SK-N-MC (cell line): ENCODE data around the gene CADPS.

Experiments used
- DNase-seq: peaks from one replicate; pipeline ENCODE4 v3.0.0-alpha.2; 2011; ENCODE audit warnings: low read depth, low spot score
- H3K27ac ChIP-seq: fragments of 200-600 bp; sonication (generic); 2 replicates; pipeline ENCODE4 v1.5.1; 2016; ENCODE audit warnings: mixed run types
- H3K36me3 ChIP-seq: fragments of 200-600 bp; sonication (generic); 2 replicates; pipeline ENCODE4 v1.6.1; 2017; ENCODE audit warnings: antibody characterized with exemption, low read length, mixed read lengths; ENCODE audit not compliant: insufficient read depth
- H3K4me3 ChIP-seq: fragments of 200-600 bp; sonication (generic); 2 replicates; pipeline ENCODE4 v1.5.1; 2016
- H3K9ac ChIP-seq: fragments of 200-600 bp; sonication (generic); 2 replicates; pipeline ENCODE4 v1.8.0; 2017; ENCODE audit warnings: mixed run types, mixed read lengths; ENCODE audit not compliant: insufficient read length
- H3K9me3 ChIP-seq: fragments of 200-600 bp; sonication (generic); 2 replicates; pipeline ENCODE4 v1.6.1; 2017; ENCODE audit warnings: low read depth, mild to moderate bottlenecking, antibody characterized with exemption, low read length, moderate library complexity, mixed read lengths
- EZH2 ChIP-seq: fragments of 200-600 bp; sonication (generic); IDR thresholded peaks from one replicate; pipeline ENCODE4 v1.6.1; 2017; ENCODE audit warnings: antibody characterized with exemption
- FOXP2 ChIP-seq: optimal IDR thresholded peaks from 2 replicates; pipeline ENCODE3; 2011; ENCODE audit warnings: mild to moderate bottlenecking, moderate library complexity; ENCODE audit not compliant: insufficient read depth; ENCODE audit errors: extremely low read length, control extremely low read depth
- POLR2AphosphoS5 ChIP-seq: IDR thresholded peaks from 2 replicates; pipeline ENCODE4 v1.6.1; 2012; ENCODE audit warnings: mild to moderate bottlenecking, low read depth, low read length, borderline replicate concordance

CADPS gene

DNA sequence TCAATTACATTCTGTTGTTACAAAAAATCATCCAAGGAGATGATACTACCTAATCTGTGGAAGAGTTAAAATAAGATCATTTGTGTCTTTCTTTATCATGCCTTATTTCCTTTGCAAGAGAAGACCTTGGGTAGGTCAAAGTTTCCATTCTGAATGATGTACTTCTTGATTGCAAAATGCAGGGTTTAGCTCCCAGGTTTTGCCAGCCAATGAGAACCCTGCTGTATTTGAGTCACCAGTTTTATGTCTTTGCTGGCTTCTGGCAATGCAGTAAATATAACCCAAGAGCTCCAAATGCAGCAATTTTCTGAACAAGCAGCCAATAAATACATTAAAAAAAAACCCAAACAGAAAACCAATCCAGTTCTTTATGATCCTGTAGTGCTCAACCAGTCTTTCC, 204.9 kb downstream of the CADPS start:
- no peaks in the 10 kb centered on the region for H3K36me3 ChIP-seq
- no peaks in the 10 kb centered on the region for H3K9me3 ChIP-seq
- no peak overlapping the region for H3K4me3 ChIP-seq
- H3K27ac ChIP-seq, result no peak overlapping the region
- TF ChIP-seq EZH2, result no peak
- TF ChIP-seq FOXP2, result no peak
- TF ChIP-seq POLR2AphosphoS5, result no peak
- no peak overlapping the region for H3K9ac ChIP-seq
- DNase-seq, result no peak

DNA sequence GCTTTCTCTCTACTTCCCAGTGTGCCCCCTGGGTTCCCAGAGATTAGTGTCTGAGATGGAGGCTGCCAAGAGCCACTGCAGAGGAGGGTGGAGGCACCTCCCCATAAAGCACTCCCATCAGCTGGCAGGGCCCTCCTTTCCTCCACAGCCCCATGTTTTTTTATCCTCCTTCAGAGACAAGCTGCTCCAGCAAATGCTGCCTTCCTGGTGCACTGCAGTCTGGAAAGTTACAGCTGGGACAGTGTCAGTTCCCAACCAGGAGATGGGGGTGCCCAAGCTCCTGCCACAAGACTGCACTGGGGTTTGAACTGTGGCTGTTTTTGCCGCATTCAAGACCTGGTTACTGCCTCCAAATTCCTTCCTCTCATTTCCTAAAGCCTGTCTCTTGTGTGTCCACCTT, 206.1 kb downstream of the CADPS start:
- Histone ChIP-seq H3K9me3 (no peaks in the 10 kb centered on the region), H3K4me3 (no peak overlapping the region), H3K36me3 (no peaks in the 10 kb centered on the region), H3K27ac (no peak overlapping the region), H3K9ac (no peak overlapping the region)
- DNase-seq, result no peak
- TF ChIP-seq POLR2AphosphoS5, result no peak
- no peak for TF ChIP-seq EZH2
- no peak for TF ChIP-seq FOXP2

DNA sequence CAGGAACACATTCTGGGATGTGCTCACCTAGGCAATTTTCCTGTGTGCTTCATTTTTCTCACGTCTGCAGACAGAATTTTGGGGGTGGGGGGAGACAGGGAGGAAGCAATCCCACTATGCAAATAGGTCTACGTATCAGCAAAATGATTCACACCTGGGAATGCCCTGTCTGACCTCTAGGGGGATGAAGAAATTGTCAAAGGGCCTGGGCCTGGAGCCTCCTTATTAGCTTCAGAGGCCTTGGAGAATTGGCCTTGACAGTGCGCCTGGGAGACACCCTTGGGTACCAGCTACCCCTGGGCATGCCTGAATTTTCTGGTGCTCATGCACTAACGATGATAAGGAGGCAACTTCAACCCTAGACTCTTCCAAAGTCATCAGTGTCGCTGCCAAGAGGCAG, 207.5 kb downstream of the CADPS start:
- Histone ChIP-seq H3K9ac (no peak overlapping the region), H3K4me3 (no peak overlapping the region)

DNA sequence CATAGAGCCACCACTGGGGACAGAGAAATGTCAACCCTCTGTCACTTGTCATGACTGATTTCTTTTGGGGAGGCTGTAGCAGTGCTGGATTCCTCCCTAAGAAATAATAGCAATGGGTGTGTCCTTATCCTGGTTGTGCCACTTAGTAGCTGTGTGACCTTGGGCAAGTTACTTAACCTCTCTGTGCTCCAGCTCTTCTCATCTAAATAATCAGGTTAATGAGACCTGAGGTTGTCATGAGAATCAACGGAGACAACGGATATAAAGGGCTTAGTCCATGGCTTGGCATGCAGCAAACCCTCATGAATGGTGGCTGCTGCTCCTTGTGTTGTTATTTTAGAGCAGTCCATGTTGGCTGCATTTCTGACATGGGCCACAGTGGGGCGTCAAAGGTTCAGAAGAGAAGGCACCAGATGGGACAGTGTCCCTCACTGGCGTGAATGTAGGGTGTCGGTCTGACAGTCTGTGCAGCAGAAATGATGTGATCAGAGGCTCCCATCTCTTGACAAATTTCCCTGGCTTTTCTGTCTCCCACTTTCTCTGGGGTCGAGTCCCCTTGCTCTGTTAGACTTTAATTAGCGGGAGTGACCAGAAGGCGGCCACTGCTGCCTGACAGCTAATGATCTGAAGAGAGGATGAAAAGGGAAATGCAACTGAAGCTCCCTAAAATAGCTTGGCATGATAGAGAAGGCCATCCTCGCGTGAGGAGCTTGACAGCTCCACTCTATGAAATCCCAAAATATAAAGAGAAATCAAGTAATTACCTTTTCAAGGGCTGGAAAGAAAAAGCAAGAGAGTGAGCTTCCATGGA, 209.4 kb downstream of the CADPS start:
- H3K27ac ChIP-seq, result no peak overlapping the region
- no peak overlapping the region for H3K4me3 ChIP-seq
- H3K9me3 ChIP-seq, result no peaks in the 10 kb centered on the region
- no peaks in the 10 kb centered on the region for H3K36me3 ChIP-seq
- TF ChIP-seq EZH2 (no peak), FOXP2 (no peak), POLR2AphosphoS5 (no peak)
- DNase-seq, result no peak
- no peak overlapping the region for H3K9ac ChIP-seq

More for the DNA sequence above, 207.5 kb downstream of the CADPS start:
- Histone ChIP-seq H3K36me3 (no peaks in the 10 kb centered on the region), H3K27ac (no peak overlapping the region), H3K9me3 (no peaks in the 10 kb centered on the region)
- no peak for DNase-seq
- no peak for TF ChIP-seq EZH2

DNA sequence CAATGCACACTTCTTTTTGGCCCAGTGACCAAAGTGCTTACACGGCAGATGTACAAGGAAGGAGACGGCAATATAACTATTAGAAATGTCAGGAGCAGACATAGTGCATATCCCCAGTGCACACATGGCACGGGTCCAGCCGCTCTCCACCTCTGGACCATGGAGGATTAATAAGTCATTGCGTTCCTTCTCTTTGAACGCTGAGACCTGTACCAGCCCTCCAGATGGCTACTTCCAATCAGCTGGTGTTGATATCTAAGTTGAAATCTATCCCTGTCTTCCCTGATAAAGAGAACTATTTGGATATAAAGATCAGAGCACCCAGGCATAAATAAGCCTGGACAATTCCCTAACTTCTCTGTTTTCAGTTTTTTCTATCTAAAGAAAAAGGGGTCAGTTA, 212.5 kb downstream of the CADPS start:
- Histone ChIP-seq H3K9ac (no peak overlapping the region), H3K27ac (no peak overlapping the region), H3K36me3 (no peaks in the 10 kb centered on the region), H3K9me3 (no peaks in the 10 kb centered on the region), H3K4me3 (no peak overlapping the region)
- TF ChIP-seq FOXP2 (no peak), POLR2AphosphoS5 (no peak), EZH2 (no peak)
- DNase-seq, result no peak

DNA sequence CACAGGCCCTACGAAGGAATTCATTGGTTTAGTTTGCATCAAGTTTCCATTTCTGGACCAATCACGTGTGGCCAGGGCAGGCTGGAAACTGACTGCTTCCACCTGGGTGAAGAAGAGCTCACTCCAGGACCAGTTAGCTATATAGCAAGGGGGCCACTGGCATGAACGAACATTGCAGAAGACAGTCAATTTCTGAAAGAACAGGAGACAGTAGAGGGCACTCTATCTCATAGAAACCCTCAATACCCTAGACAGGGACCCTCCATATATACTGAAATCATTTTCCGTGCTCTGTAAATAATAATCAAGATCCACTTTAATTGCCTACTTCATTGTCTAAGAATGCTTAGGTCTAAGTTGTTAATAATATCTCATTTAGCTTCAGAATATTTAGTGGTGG, 215.6 kb downstream of the CADPS start:
- Histone ChIP-seq H3K9me3 (no peaks in the 10 kb centered on the region), H3K36me3 (no peaks in the 10 kb centered on the region), H3K9ac (no peak overlapping the region), H3K27ac (no peak overlapping the region), H3K4me3 (no peak overlapping the region)
- DNase-seq, result no peak
- no peak for TF ChIP-seq FOXP2
- no peak for TF ChIP-seq EZH2
- no peak for TF ChIP-seq POLR2AphosphoS5

DNA sequence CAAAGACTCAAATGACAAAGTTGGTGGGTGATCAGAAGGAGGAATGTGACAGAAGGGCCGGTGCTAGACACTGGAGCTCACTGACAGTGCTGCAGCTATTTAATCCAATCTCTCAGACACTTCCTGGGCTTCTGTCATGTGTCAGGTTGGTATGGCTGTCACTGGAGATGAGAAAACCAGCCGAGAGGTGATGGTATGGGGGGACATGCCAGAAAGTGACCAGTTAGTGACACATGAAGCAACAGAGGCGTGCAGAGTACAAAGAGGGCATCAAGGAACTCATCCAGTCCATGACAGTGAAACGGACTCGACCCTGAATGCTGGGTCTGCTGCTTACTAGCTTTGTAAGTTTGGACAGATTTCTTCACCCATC, 219.5 kb downstream of the CADPS start:
- Histone ChIP-seq H3K9ac (no peak overlapping the region), H3K36me3 (no peaks in the 10 kb centered on the region), H3K9me3 (no peaks in the 10 kb centered on the region), H3K4me3 (no peak overlapping the region), H3K27ac (no peak overlapping the region)
- DNase-seq, result no peak
- no peak for TF ChIP-seq EZH2
- no peak for TF ChIP-seq FOXP2
- no peak for TF ChIP-seq POLR2AphosphoS5

DNA sequence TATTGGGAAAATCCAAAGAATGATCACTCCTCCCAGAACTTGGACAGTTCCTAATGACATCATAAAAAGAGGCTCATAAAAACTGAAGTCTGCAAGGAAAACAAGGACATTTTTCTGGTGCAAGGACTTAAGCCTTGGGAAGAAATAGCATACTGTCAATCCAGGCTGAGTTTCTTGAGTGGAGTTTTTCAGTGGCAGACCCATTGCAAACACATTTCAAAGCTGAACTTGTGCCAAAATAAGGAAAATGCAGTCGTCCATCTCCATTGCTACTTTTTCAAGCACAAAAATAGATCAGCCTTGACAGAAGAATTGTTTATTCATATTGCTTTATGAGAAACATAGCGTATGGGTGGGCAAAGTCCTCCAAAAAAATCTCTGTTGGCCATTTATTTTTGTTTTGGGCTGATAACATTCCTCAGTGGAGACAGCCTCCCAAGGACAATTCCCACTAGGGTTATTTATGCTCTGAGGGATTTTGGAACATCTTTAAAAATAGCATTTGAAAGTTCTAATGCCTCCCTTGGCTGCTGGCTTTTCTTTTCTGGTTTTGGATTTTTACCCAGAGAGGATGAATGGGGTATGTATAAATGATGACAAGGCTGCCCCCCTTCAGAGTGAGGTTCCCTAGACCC, 220.0 kb downstream of the CADPS start:
- Histone ChIP-seq H3K9me3 (no peaks in the 10 kb centered on the region), H3K4me3 (no peak overlapping the region), H3K36me3 (no peaks in the 10 kb centered on the region), H3K9ac (no peak overlapping the region), H3K27ac (no peak overlapping the region)
- TF ChIP-seq POLR2AphosphoS5, result no peak
- DNase-seq, result no peak

DNA sequence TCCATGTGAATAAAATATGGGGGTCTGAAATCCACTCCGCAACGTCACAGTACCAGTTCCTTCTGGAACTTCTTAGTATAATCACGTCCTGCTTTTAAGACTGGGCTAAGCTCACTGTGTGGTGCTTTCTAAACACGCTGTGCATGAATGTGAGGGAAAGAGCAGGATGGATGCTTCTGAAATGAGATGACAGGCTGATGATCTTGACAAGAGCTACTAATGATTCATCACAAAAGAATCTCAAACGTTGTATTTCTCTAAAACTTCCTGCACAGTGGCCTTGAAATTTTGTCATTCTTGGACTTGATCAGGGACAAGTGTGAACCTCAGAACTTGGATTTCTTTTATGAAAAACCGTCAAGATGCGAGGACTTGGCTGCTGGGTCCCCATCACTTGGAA, 221.4 kb downstream of the CADPS start:
- no peaks in the 10 kb centered on the region for H3K9me3 ChIP-seq
- H3K27ac ChIP-seq, result no peak overlapping the region
- TF ChIP-seq FOXP2, result no peak
- TF ChIP-seq POLR2AphosphoS5, result no peak
- no peak for TF ChIP-seq EZH2
- no peak for DNase-seq
- H3K4me3 ChIP-seq, result no peak overlapping the region
- no peak overlapping the region for H3K9ac ChIP-seq
- H3K36me3 ChIP-seq, result no peaks in the 10 kb centered on the region
